ENCODE results near the gene TUBA1C. TPM values are rescaled to one million over a fixed set of nuclear protein-coding genes. Genes with fewer than 3 reads are reported as not detected.

Gene TUBA1C
- total RNA-seq, 1 donor from 2014 or later = 187 TPM

GRCh38 chr12:49296034-49296835 is 31.4 kb downstream of the TUBA1C start:
- H3K4me3 Mint-ChIP-seq = peak overlapping the region; percentile 71
- H3K4me1 Mint-ChIP-seq (ENCODE audit: unreplicated experiment) = no peaks in the 10 kb centered on the region
- no peak for DNase-seq (ENCODE audit: extremely low spot score, unreplicated experiment)
- no peaks in the 10 kb centered on the region for H3K36me3 Mint-ChIP-seq
- no peak overlapping the region for H3K27ac Mint-ChIP-seq
- no peaks in the 10 kb centered on the region for H3K9me3 Mint-ChIP-seq
- H3K27me3 Mint-ChIP-seq = peaks cover 81% of the 10 kb centered on the region
- TF ChIP-seq CTCF (conservative IDR thresholded peaks at IDR 0.05) = peak; percentile 82

- peaks cover 80% of the 10 kb centered on the region for H3K27me3 Mint-ChIP-seq
- H3K4me1 Mint-ChIP-seq (ENCODE audit: unreplicated experiment) = no peaks in the 10 kb centered on the region
- no peaks in the 10 kb centered on the region for H3K9me3 Mint-ChIP-seq
- no peak overlapping the region for H3K27ac Mint-ChIP-seq
- TF ChIP-seq CTCF (conservative IDR thresholded peaks at IDR 0.05) = peak; percentile 34
- H3K36me3 Mint-ChIP-seq = no peaks in the 10 kb centered on the region
- H3K4me3 Mint-ChIP-seq = peak overlapping the region; percentile 71
- DNase-seq (ENCODE audit: extremely low spot score, unreplicated experiment) = no peak
Observed at GRCh38 chr12:49296836-49297694, 32.2 kb downstream of the TUBA1C start.

GRCh38 chr12:49297695-49298060 is 32.8 kb downstream of the TUBA1C start:
- Mint-ChIP-seq H3K4me1 (ENCODE audit: unreplicated experiment) (no peaks in the 10 kb centered on the region), H3K36me3 (no peaks in the 10 kb centered on the region), H3K27me3 (peaks cover 76% of the 10 kb centered on the region), H3K9me3 (no peaks in the 10 kb centered on the region), H3K4me3 (peak overlapping the region; percentile 28), H3K27ac (no peak overlapping the region)
- no peak for DNase-seq (ENCODE audit: extremely low spot score, unreplicated experiment)
- no peak for TF ChIP-seq CTCF (conservative IDR thresholded peaks at IDR 0.05)

GRCh38 chr12:49298160-49298559 is 33.3 kb downstream of the TUBA1C start:
- no peak for DNase-seq (ENCODE audit: extremely low spot score, unreplicated experiment)
- no peak for TF ChIP-seq CTCF (conservative IDR thresholded peaks at IDR 0.05)
- Mint-ChIP-seq H3K27me3 (peaks cover 77% of the 10 kb centered on the region), H3K9me3 (no peaks in the 10 kb centered on the region), H3K36me3 (no peaks in the 10 kb centered on the region), H3K27ac (no peak overlapping the region), H3K4me3 (peak overlapping the region; percentile 34), H3K4me1 (ENCODE audit: unreplicated experiment) (no peaks in the 10 kb centered on the region)

- H3K4me1 Mint-ChIP-seq (ENCODE audit: unreplicated experiment) = no peaks in the 10 kb centered on the region
- H3K27me3 Mint-ChIP-seq = peaks cover 66% of the 10 kb centered on the region
- H3K4me3 Mint-ChIP-seq = no peak overlapping the region
- H3K36me3 Mint-ChIP-seq = no peaks in the 10 kb centered on the region
- DNase-seq (ENCODE audit: extremely low spot score, unreplicated experiment) = no peak
- H3K9me3 Mint-ChIP-seq = no peaks in the 10 kb centered on the region
- no peak overlapping the region for H3K27ac Mint-ChIP-seq
- TF ChIP-seq CTCF (conservative IDR thresholded peaks at IDR 0.05) = no peak
Observed at GRCh38 chr12:49301760-49302159, 36.9 kb downstream of the TUBA1C start.

Data from type B pancreatic cell (in vitro differentiated cells).